H1 (cell line): Measurements from ENCODE around the gene ADD2. TPM values are rescaled to one million over a fixed set of nuclear protein-coding genes. Genes with fewer than 3 reads are reported as not detected.

Experiments
- CTCF ChIA-PET: fragments of 300-600 bp; sonication (Branson Sonifier 250); formaldehyde crosslinking; loops from one replicate; lab custom pipeline; 2021; ENCODE audit not compliant: partially characterized antibody; lab: Charles Lee
- POLR2A ChIA-PET: fragments of 300-600 bp; sonication (Branson Sonifier 250); formaldehyde crosslinking; loops from one replicate; lab custom pipeline; 2021; ENCODE audit warnings: inconsistent platforms; ENCODE audit not compliant: partially characterized antibody; lab: Charles Lee
- DNase-seq, 2 experiments: peaks; one replicate each; pipeline versions ENCODE4 v3.0.0 to v3.0.0-alpha.2; 2010 to 2022; ENCODE audit warnings: low spot score in 2 of 2, low read depth in 1 of 2, mixed read lengths in 1 of 2
- FAIRE-seq: peaks from 2 replicates; lab custom pipeline; 2011; peaks lifted over from hg19 to GRCh38; lab: Jason Lieb, UNC
- H2AFZ ChIP-seq: 2 replicates; pipeline ENCODE4 v1.8.1; 2012; ENCODE audit warnings: low read length, inconsistent platforms
- H2AK5ac ChIP-seq: 2 replicates; pipeline ENCODE4 v1.6.1; 2013; ENCODE audit warnings: low read depth, low read length
- H2BK120ac ChIP-seq: replicated peaks from 2 replicates; pipeline ENCODE3; 2013; ENCODE audit warnings: low read depth, low read length, inconsistent platforms
- H2BK12ac ChIP-seq: 2 replicates; pipeline ENCODE4 v1.6.1; 2013; ENCODE audit warnings: low read depth, low read length
- H2BK15ac ChIP-seq: 2 replicates; pipeline ENCODE4 v1.6.1; 2013; ENCODE audit warnings: low read length
- H2BK20ac ChIP-seq: 2 replicates; pipeline ENCODE4 v1.6.1; 2013; ENCODE audit warnings: low read length
- H2BK5ac ChIP-seq: 2 replicates; pipeline ENCODE4 v1.6.1; 2013; ENCODE audit warnings: low read depth, low read length
- H3K14ac ChIP-seq: 2 replicates; pipeline ENCODE4 v1.6.1; 2013; ENCODE audit warnings: inconsistent platforms; ENCODE audit not compliant: insufficient read length
- H3K18ac ChIP-seq: 2 replicates; pipeline ENCODE4 v1.6.1; 2013; ENCODE audit warnings: low read length; ENCODE audit errors: extremely low read depth
- H3K23ac ChIP-seq: 2 replicates; pipeline ENCODE4 v1.6.1; 2013; ENCODE audit warnings: inconsistent platforms; ENCODE audit not compliant: insufficient read length
- H3K23me2 ChIP-seq: 2 replicates; pipeline ENCODE4 v1.6.1; 2013; ENCODE audit warnings: low read depth, low read length
- H3K27ac ChIP-seq: 2 replicates; pipeline ENCODE4 v1.6.1; 2011; ENCODE audit warnings: low read depth, low read length, inconsistent platforms
- H3K27me3 ChIP-seq, 4 experiments: replicated peaks in 1 of 4; 1 replicate in 1 of 4; 2 replicates in 3 of 4; pipeline versions ENCODE4 v1.6.1 to v1.8.1; 2011 to 2013; ENCODE audit warnings: low read length in 3 of 4, mild to moderate bottlenecking in 3 of 4, inconsistent platforms in 2 of 4, mixed read lengths in 2 of 4, moderate library complexity in 1 of 4; ENCODE audit not compliant: control insufficient read depth in 3 of 4, insufficient read depth in 3 of 4; ENCODE audit errors: extremely low read depth in 1 of 4
- H3K36me3 ChIP-seq, 4 experiments: 2 replicates each; pipeline versions ENCODE4 v1.6.1 to v1.8.1; 2011 to 2013; ENCODE audit warnings: mild to moderate bottlenecking in 4 of 4, low read length in 3 of 4, moderate library complexity in 2 of 4, control low read depth in 1 of 4, inconsistent platforms in 1 of 4; ENCODE audit not compliant: insufficient read depth in 4 of 4, control insufficient read depth in 2 of 4
- H3K4ac ChIP-seq: replicated peaks from 2 replicates; pipeline ENCODE3; 2013; ENCODE audit warnings: low read length, low read depth, mixed read lengths, inconsistent platforms; ENCODE audit not compliant: insufficient read length
- H3K4me1 ChIP-seq, 4 experiments: replicated peaks in 1 of 4; 1 replicate in 1 of 4; 2 replicates in 3 of 4; pipeline versions ENCODE4 v1.6.1 to v1.8.1; 2011 to 2013; ENCODE audit warnings: low read length in 3 of 4, inconsistent platforms in 2 of 4, mixed read lengths in 1 of 4; ENCODE audit not compliant: insufficient read depth in 4 of 4, control insufficient read depth in 3 of 4
- H3K4me2 ChIP-seq, 2 experiments: 2 replicates each; pipeline versions ENCODE4 v1.6.1 to v1.8.1; 2011 to 2013; ENCODE audit warnings: low read depth in 2 of 2, low read length in 2 of 2, control low read depth in 1 of 2, inconsistent platforms in 1 of 2, mild to moderate bottlenecking in 1 of 2; ENCODE audit not compliant: insufficient read depth in 1 of 2
- H3K4me3 ChIP-seq, 4 experiments: fragments of 200-600, 300-600 bp in 1 of 4; sonication (generic), shearing (Covaris generic), sonication (Bioruptor Twin) in 1 of 4; 2 replicates each; pipeline versions ENCODE4 v1.5.1 to v1.8.1; 2011 to 2016; ENCODE audit warnings: low read length in 4 of 4, low read depth in 3 of 4, control low read depth in 2 of 4, inconsistent platforms in 2 of 4, mild to moderate bottlenecking in 2 of 4, mixed read lengths in 1 of 4, moderate library complexity in 1 of 4; ENCODE audit not compliant: insufficient read depth in 2 of 4; ENCODE audit errors: extremely low read depth in 1 of 4
- H3K56ac ChIP-seq: replicated peaks from 2 replicates; pipeline ENCODE3; 2013; ENCODE audit warnings: low read depth, mild to moderate bottlenecking, mixed read lengths, low read length, inconsistent platforms; ENCODE audit not compliant: insufficient read length
- H3K79me1 ChIP-seq: 2 replicates; pipeline ENCODE4 v1.6.1; 2013; ENCODE audit warnings: low read depth, low read length, control low read depth
- H3K79me2 ChIP-seq, 2 experiments: 2 replicates each; pipeline versions ENCODE4 v1.6.1 to v1.8.1; 2012 to 2013; ENCODE audit warnings: low read length in 2 of 2, mild to moderate bottlenecking in 2 of 2, inconsistent platforms in 1 of 2; ENCODE audit not compliant: insufficient read depth in 2 of 2, control insufficient read depth in 1 of 2
- H3K9ac ChIP-seq, 4 experiments: replicated peaks in 1 of 4; 1 replicate in 1 of 4; 2 replicates in 3 of 4; pipeline versions ENCODE4 v1.6.1 to v1.8.1; 2011 to 2013; ENCODE audit warnings: low read depth in 3 of 4, low read length in 3 of 4, control low read depth in 2 of 4, mild to moderate bottlenecking in 2 of 4, moderate library complexity in 2 of 4, inconsistent platforms in 1 of 4; ENCODE audit errors: extremely low read depth in 1 of 4
- H3K9me3 ChIP-seq, 2 experiments: 2 replicates each; pipeline versions ENCODE4 v1.6.1 to v1.8.1; 2012 to 2013; ENCODE audit warnings: mild to moderate bottlenecking in 2 of 2, moderate library complexity in 2 of 2, control low read depth in 1 of 2, inconsistent platforms in 1 of 2, low read depth in 1 of 2, low read length in 1 of 2, mixed read lengths in 1 of 2; ENCODE audit not compliant: insufficient read depth in 2 of 2
- H4K20me1 ChIP-seq, 2 experiments: replicated peaks in 1 of 2; 2 replicates each; pipeline versions ENCODE3 to v1.8.1; 2011 to 2013; ENCODE audit warnings: inconsistent platforms in 2 of 2, low read length in 2 of 2, mild to moderate bottlenecking in 1 of 2; ENCODE audit not compliant: insufficient read depth in 2 of 2, control insufficient read depth in 1 of 2
- H4K5ac ChIP-seq: 2 replicates; pipeline ENCODE4 v1.6.1; 2013; ENCODE audit warnings: low read length, low read depth, mixed read lengths, inconsistent platforms; ENCODE audit not compliant: insufficient read length
- H4K8ac ChIP-seq: 2 replicates; pipeline ENCODE4 v1.8.0; 2013; ENCODE audit warnings: mild to moderate bottlenecking, moderate library complexity, low read length, inconsistent platforms; ENCODE audit not compliant: insufficient read depth; ENCODE audit errors: extremely low read depth
- H4K91ac ChIP-seq: replicated peaks from 2 replicates; pipeline ENCODE3; 2013; ENCODE audit warnings: low read length, mixed read lengths, inconsistent platforms; ENCODE audit not compliant: insufficient read length
- GTF2F1 ChIP-seq: IDR thresholded peaks from 2 replicates; pipeline ENCODE4 v1.6.1; 2012; ENCODE audit warnings: low read depth, low read length, improper control_type of control experiment, borderline replicate concordance
- SIRT6 ChIP-seq: IDR thresholded peaks from one replicate; pipeline ENCODE4 v1.7.1; 2012; ENCODE audit warnings: low read length, inconsistent platforms
- TAF1 ChIP-seq: IDR thresholded peaks from 2 replicates; pipeline ENCODE4 v1.6.1; 2011; ENCODE audit warnings: mild to moderate bottlenecking, low read depth, low read length
- WGBS, 2 experiments: shearing (Covaris generic) in 1 of 2; methylation state at CpG; one replicate each; pipeline versions ENCODE4 v1.1.6 to v1.1.7; 2013 to 2015; ENCODE audit warnings: low lambda C conversion rate in 2 of 2, mixed read lengths in 2 of 2, inconsistent platforms in 1 of 2, low coverage in 1 of 2, missing lambda C conversion rate in 1 of 2; ENCODE audit not compliant: insufficient replicate concordance in 2 of 2, insufficient coverage in 1 of 2, insufficient read length in 1 of 2; ENCODE audit errors: extremely low coverage in 1 of 2, missing lambda C conversion rate in 1 of 2; 5-methylcytosine and 5-hydroxymethylcytosine counted together
- polyA plus RNA-seq, 7 experiments: library from polyadenylated mRNA; depleted of rRNA in 3 of 7; stranded (reverse) in 5 of 7; unstranded in 2 of 7; fragments of >200 nt in 5 of 7; fragments of 200-250 nt in 2 of 7; gene quantifications; 1 replicate in 5 of 7; 2 replicates in 1 of 7; 4 replicates in 1 of 7; pipeline versions ENCODE4 v1.2.1 to v1.2.3, GENCODE V29; 2011 to 2013; ENCODE audit warnings: missing spikeins in 2 of 7, mixed read lengths in 2 of 7
- total RNA-seq: library from RNA; stranded (reverse); fragmentation: NEBNext Ultra II Directional; extraction: Animal tissue kit (Norgen Biotek cat#: 25700); gene quantifications from 2 replicates; pipeline ENCODE4 v1.2.1, GENCODE V29; 2021

The ADD2 gene
- total and polyA plus RNA-seq, 2 of the 8 experiments (the other 6 are each of a cell fraction or from before 2014, with no cell fraction given): 58.5 to 170 TPM

DNA sequence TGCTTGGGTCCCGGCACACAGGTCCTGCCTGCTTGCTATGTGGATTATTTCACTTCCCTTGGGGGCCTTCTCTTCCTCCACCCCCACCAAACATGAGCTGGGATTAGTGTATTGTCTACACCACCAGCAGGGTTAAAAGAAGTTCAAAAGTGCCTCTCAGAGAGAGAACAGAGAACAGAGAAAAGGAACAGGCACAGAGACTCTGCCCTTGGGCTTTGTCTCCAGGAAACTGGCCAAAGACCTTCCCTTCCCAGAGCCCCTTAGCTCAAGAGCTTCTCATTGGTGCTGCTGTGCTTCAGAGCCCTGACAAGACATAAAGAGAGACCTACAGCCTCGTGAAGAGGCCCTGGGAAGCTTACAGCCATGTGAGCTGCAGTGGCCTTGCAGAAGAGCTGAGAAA is 29.5 kb upstream of the ADD2 start:
- no peaks in the 10 kb centered on the region for H3K79me2 ChIP-seq
- FAIRE-seq: no peak
- CTCF ChIA-PET: interaction anchor here (0.6 to 13.4 kb wide), 8 partner anchors 11 to 328 kb away, joined by 3 to 91 read pairs (median 4); no protein-coding TSS in a partner anchor
- no peak for TF ChIP-seq GTF2F1
- TF ChIP-seq SIRT6: no peak
- no peak for TF ChIP-seq TAF1

More for the DNA sequence above, 29.5 kb upstream of the ADD2 start:
- no peak overlapping the region for H3K9ac ChIP-seq
- no peak overlapping the region for H3K56ac ChIP-seq
- no peak overlapping the region for H3K14ac ChIP-seq
- H2BK20ac ChIP-seq: no peak overlapping the region
- H2BK15ac ChIP-seq: no peak overlapping the region; the same call in 1 of the 2 replicates
- H3K4ac ChIP-seq: no peak overlapping the region
- H2BK5ac ChIP-seq: no peak overlapping the region
- POLR2A ChIA-PET: no interaction called here
- H3K27me3 ChIP-seq: peaks cover 2 to 17% (median 5%) of the 10 kb centered on the region in 4 experiments; a peak in 4 of 7 replicates
- no peak overlapping the region for H2AFZ ChIP-seq
- H3K9me3 ChIP-seq: peaks cover 4 to 6% of the 10 kb centered on the region in 2 experiments; a peak in 2 of 4 replicates
- H3K4me3 ChIP-seq: no peak overlapping the region
- no peak overlapping the region for H3K4me2 ChIP-seq
- no peak overlapping the region for H4K91ac ChIP-seq
- no peak overlapping the region for H2BK12ac ChIP-seq
- H3K23me2 ChIP-seq: no peaks in the 10 kb centered on the region
- WGBS, 2 experiments: 80% methylated on average over 2 of the region's 2 CpGs; no CpG with 5 or more reads in 1 of the 2 experiments
- no peaks in the 10 kb centered on the region for H4K20me1 ChIP-seq
- no peaks in the 10 kb centered on the region for H3K79me1 ChIP-seq
- no peak for DNase-seq
- H2AK5ac ChIP-seq: no peak overlapping the region
- H3K18ac ChIP-seq: no peak overlapping the region
- no peak overlapping the region for H4K5ac ChIP-seq
- H3K27ac ChIP-seq: no peak overlapping the region
- H4K8ac ChIP-seq: no peak overlapping the region
- H2BK120ac ChIP-seq: no peak overlapping the region
- peaks cover 0 to 3% (median 0%) of the 10 kb centered on the region in 4 experiments; a peak in 1 of 7 replicates for H3K4me1 ChIP-seq
- H3K36me3 ChIP-seq: no peaks in the 10 kb centered on the region
- H3K23ac ChIP-seq: no peak overlapping the region
